GM21723 (cell line): ENCODE results near the gene MYBPC1.

ENCODE experiments used
- ATAC-seq: cut with Tn5 transposase; IDR thresholded peaks from one replicate; pipeline ENCODE4 v1.9.1; 2021; ENCODE audit warnings: mild to moderate bottlenecking, moderate library complexity; ENCODE audit not compliant: unreplicated experiment

The MYBPC1 gene

DNA sequence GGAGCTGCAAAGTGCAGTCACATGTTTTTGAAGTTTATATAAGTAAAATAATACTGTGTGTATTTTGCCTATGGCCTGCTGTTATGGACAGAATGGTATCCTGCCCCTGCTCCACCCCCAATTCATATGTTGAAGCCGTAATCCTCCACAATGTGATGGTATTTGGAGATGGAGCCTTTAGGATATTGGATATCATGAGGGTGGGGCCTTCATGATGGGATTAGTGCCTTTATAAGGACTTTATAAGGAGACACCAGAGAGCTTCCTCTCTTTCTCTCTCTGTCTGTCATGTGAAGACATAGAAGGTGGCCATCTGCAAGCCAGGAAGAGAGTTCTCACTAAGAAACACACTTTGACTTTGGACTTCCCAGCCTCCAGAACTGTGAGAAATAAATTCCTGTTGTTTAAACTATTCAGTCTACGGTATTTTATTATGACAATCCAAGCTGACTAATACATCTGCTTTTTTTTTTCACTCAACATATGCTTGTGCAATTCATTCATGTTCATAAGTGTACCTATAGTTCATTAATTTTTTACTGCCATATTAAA is 99.6 kb downstream of the MYBPC1 start:
- ATAC-seq, result no peak

DNA sequence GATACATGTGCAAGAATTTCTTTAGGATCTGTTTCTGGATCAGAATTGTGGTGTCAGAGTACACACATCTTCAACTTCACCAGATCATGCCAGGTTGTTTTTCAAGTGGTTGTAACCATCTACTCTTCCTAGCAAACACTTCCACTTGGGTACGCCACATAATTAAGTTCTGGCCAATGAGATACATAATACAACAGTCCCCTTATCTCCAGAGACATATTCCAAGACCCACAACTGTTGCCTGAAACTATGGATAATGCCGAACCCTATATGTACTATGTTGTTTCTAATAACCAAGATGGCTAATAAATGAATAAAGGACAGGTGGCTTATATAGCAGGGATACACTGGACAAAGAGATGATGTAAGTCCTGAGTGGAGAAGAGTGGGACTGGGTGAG is 100.2 kb downstream of the MYBPC1 start:
- ATAC-seq, result no peak

DNA sequence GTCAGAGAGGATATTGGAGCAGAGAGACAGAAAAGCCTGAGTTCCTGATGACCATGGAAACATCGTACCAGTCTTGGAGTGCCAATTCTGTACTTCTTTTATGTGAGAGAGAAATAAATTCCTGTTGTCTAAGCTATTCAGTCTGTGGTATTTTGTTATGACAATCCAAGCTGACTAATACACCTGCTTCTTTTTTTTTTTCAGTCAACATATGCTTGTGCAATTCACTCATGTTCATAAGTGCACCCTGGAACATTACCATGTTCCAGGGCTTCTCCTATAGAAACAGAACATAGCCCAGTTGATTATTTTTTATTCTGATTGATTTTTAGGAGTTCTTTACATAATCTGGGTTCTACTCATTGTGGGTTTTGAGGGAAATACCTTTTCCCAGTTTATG is 100.9 kb downstream of the MYBPC1 start:
- ATAC-seq, result no peak

- ATAC-seq, result no peak
Measured at GRCh38 chr12:101696251-101697196, 101.8 kb downstream of the MYBPC1 start.

DNA sequence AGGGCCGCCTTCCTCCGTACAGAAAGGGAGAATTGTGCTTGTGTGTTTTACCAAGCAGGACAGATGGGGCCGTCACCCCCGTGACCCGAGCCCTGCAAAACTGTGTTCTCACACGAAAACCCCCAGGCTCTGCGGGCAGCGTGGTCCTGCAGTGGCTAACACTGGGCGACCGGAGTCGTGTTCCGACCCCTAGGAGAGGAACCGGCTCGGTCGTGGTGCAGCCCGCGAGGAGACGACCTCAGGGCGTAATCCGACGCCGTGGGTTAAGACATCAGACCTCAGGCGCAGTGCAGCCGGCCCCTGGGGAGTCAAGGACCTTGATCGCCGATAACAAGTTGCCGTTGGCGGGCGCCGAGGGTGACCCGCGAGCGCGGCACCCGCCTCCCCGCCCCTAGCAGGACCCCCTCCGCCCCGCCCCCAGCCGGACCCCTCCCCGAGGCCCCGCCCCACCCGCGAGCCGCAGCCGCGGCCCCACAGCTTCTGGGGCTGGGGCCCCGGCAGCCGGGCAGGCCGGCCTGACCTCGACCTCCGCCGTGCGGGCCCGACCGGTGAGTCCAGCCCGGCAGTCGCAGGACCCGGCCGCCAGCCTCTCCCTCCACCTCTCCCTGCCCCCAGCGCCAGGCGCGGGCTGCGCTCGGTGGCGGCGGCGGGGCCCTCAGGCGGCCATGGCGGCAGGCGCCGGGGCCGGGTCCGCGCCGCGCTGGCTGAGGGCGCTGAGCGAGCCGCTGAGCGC is 102.6 kb downstream of the MYBPC1 start, which contains the start of gene CHPT1:
Gene CHPT1, plus strand, starts transcription at position 444 of the 733 bp plus-strand sequence. Its CDS starts 222 bp downstream, at position 666.
- peak; percentile 70 for ATAC-seq

GRCh38 chr12:101697930-101698799 is 103.4 kb downstream of the MYBPC1 start:
- peak; percentile 41 for ATAC-seq

GRCh38 chr12:101698800-101699347 is 104.1 kb downstream of the MYBPC1 start:
- no peak for ATAC-seq

- no peak for ATAC-seq
Measured at GRCh38 chr12:101700299-101700820, 105.6 kb downstream of the MYBPC1 start.

DNA sequence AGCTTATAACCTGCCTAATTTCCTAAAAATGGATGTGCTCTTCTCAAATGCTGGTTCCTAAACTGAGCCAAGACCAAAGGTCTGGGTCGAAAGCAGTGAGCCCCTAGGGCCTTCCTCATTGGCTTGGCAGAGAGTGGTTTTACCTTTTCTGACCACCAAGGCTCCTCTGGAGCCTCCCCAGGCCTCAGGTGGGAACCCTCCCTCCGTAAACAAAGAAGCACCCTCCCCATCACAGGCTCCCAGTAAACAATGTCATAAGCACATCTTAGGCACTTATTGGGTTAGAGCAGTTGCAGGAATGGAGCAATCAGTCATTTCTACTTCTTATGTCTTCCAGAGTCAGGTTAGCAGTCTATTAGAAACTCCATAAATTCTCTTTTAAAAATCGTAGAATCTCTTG is 108.7 kb downstream of the MYBPC1 start:
- no peak for ATAC-seq

- ATAC-seq, result no peak
Measured at GRCh38 chr12:101706403-101706802, 111.6 kb downstream of the MYBPC1 start.

GRCh38 chr12:101707131-101707782 is 112.5 kb downstream of the MYBPC1 start:
- no peak for ATAC-seq

- ATAC-seq, result no peak
Measured at GRCh38 chr12:101710288-101710687, 115.5 kb downstream of the MYBPC1 start.

- no peak for ATAC-seq
Measured at GRCh38 chr12:101713059-101713682, 118.4 kb downstream of the MYBPC1 start.

DNA sequence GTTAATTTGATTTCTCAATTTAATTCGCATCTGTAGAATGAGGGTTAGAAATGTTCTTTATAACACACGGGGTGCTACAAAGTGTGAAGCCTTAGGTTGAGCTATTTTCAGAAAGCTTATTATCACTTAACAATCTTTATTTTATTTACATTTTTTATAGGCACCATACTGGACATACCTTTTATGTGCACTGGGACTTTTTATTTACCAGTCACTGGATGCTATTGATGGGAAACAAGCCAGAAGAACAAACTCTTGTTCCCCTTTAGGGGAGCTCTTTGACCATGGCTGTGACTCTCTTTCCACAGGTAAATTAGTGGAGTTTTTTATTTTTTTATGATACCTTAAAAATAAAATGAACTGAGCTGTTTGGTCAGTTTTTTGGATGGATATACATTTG is 119.2 kb downstream of the MYBPC1 start:
- ATAC-seq, result no peak

DNA sequence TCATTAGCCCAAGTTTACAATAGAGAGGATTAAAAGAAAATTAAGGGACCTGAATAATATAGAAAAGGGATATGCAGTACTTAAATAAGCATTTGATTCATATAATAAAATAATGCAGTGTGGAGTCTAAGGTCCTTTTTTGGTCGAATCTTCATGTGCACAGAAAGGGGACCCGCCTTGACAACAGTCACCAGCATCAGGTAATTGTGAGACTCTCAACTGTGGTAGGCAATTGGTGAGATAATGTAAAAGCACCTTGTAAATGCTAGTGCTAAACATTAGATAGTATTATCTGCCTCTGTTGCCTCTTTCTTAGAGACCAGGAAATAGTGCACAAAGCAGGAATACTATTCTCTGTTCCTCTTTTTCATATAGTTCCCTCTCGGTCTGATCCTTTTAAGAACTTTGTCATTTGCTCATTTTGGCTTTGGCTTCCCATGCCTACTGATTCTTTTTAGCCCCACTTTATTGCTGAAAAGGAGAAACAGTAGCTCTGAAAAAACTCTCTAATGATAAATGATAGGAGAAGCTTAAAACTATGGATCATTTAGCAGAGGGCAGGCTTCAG is 120.2 kb downstream of the MYBPC1 start:
- no peak for ATAC-seq

DNA sequence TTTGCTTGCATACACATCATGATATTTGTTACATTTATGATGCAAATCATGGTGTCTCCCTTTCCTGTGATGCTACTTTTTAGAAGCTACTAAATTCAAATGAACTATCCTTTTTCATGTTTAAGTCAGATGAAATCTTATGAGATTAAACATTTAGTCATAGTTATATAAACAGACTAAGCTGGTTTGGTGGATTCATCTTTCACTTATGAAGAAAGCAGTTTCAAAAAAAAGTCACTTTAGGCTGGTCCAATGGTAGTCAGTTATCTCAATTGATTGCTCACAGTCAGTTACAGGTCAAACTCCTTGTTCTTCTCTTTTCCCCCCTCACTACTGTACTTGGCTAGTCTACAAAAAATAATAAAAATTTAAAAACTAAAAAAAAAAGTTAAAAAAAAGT is 124.8 kb downstream of the MYBPC1 start:
- no peak for ATAC-seq

DNA sequence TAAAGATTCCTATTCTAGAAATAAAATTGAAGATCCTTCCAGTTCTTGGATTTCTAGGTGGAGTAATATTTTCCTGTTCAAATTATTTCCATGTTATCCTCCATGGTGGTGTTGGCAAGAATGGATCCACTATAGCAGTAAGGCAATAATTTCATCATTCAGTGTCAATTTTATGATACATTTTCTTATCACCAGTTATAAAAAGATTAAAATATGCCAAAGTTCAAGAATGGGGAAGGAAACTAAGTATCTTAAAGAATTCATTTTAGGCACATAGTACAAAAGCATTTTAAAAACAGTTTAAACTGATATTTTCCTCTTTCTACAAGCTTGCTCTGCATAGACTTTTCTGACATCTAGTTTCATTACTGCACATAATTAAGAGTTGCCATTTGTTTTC is 125.3 kb downstream of the MYBPC1 start:
- no peak for ATAC-seq

GRCh38 chr12:101722392-101722791 is 127.6 kb downstream of the MYBPC1 start:
- no peak for ATAC-seq

DNA sequence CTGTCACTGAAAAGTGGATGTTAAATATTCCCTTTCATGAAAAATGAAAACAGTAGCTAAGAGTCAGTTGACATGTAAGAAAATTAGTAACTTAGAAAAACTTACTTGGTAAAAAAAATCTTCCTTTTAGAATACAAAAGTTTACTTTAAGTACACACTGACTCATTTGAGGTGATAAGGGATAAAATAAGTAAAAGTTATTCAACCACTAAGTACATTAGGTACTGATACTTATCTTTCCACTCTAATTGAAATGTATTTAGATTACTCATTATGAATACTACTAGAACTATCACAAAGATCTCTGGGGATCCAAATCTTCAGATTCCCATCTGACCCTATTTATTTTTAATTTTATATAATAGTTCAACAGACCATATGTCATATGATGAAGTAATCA is 132.3 kb downstream of the MYBPC1 start:
- ATAC-seq, result no peak
